ENCODE results near the gene DENND1A. TPM values are rescaled to one million over a fixed set of nuclear protein-coding genes. Genes with fewer than 3 reads are reported as not detected.

The DENND1A gene
- total and polyA plus RNA-seq, 2 experiments from 2014 or later = 13.1 to 14.5 TPM

DNA sequence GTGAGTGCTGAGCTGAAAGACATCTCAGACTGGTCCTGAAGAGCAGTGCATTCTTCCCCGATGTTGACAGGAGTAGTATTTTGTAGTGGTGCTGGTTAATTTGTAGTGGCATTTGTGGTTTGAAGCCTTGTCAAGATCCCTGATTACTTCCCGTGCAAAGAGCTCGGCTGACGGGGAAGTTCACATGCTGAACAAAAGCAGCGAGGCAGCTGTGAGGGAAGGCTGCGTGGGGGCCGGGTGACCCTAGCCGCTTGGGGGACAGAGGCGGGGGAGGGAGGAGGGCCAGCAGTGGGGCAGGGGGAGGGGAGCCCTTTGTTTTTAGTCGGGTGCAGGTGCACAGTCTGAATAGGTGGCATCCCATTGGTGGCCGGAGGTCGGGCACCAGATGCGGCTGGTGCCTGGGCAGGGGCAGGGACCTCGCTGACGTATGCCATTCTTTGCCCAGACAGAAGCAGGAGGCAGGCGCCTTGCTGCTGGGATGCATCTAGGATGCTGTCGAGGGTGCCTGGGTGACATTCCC, 509.3 kb downstream of the DENND1A start:
- TF ChIP-seq, protein P1, sequence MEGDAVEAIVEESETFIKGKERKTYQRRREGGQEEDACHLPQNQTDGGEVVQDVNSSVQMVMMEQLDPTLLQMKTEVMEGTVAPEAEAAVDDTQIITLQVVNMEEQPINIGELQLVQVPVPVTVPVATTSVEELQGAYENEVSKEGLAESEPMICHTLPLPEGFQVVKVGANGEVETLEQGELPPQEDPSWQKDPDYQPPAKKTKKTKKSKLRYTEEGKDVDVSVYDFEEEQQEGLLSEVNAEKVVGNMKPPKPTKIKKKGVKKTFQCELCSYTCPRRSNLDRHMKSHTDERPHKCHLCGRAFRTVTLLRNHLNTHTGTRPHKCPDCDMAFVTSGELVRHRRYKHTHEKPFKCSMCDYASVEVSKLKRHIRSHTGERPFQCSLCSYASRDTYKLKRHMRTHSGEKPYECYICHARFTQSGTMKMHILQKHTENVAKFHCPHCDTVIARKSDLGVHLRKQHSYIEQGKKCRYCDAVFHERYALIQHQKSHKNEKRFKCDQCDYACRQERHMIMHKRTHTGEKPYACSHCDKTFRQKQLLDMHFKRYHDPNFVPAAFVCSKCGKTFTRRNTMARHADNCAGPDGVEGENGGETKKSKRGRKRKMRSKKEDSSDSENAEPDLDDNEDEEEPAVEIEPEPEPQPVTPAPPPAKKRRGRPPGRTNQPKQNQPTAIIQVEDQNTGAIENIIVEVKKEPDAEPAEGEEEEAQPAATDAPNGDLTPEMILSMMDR (IDR thresholded peaks at IDR 0.05; ENCODE audit: low read depth, low read length) = no peak
- H3K27ac ChIP-seq = no peak overlapping the region
- no peak overlapping the region for H3K4me3 ChIP-seq
- H3K36me3 ChIP-seq = no peaks in the 10 kb centered on the region
- DNase-seq (ENCODE audit: low read depth in 1 of 2, low spot score in 1 of 2) = peak in 1 of 2 donors; percentile 73
- H3K4me1 ChIP-seq (ENCODE audit: low read depth) = peaks cover 17% of the 10 kb centered on the region
- H3K27me3 ChIP-seq = peaks cover 5% of the 10 kb centered on the region
- H3K9me3 ChIP-seq (ENCODE audit: low read depth) = no peaks in the 10 kb centered on the region

DNA sequence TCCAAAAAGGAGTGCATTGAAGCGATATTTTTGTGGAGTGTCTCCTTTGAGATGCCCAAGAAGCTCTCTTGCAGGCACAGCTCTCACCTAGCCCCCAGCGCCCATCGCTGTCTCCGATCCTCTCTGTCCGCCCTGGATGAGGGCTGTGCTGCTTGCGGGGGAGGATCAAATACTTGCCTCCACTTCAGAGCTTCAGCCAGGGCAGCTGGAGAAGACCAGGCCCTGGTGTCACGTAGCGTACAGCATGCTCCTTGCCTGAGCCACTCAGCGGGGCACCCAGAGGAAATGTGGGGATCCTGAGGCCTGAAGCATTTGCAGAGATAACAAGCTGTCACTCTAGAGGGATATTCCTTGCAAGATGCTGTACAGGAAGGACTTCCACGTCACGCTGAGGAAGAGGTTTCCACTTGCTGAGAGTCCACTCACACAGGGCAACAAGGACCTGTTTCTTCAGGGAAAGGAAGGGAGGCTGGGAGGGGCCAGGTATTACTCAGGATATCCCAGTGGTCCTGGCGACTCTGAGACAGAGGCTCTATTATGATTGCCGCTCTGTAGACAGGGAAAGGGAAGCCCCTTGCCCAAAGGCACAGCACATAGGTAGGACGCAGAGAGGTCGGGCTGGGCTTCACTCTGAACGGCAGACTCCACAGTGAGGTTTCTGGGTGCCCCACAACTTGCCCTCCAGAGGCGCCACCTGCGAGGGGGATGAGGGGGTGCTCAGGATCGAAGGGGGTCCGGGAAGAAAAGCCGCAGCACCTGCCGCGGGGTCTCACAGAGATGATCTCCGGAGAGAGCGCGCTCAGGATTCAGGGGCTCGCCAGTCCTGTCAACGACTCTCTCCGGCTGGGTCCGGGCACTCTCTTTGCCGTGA, 510.0 kb downstream of the DENND1A start:
- Histone ChIP-seq H3K27ac (no peak overlapping the region), H3K4me1 (ENCODE audit: low read depth) (peaks cover 17% of the 10 kb centered on the region)
- DNase-seq (ENCODE audit: low read depth in 1 of 2, low spot score in 1 of 2) = no peak

DNA sequence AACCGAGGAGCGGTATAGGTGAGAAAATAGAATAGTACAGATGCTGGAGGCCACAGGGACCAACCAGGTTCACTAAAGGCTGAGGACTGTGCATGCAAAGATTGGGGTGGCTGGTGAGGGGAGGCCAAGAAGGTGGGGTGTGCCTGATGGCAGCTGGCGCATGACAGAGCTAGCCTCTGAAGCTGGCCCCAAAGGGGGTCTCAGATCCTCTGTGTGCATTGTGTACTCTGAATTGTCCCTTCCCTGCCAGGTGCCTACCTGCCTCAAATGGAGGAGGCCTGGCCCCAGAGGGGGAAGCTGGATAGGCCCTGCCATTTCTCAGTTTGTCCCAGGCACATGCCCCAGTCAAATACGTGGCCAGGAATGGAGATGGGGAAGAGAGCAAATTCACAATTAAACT, 510.8 kb downstream of the DENND1A start:
- Histone ChIP-seq H3K27me3 (peaks cover under 1% of the 10 kb centered on the region), H3K9me3 (ENCODE audit: low read depth) (no peaks in the 10 kb centered on the region), H3K4me3 (no peak overlapping the region), H3K4me1 (ENCODE audit: low read depth) (peaks cover 17% of the 10 kb centered on the region), H3K36me3 (no peaks in the 10 kb centered on the region), H3K27ac (no peak overlapping the region)
- no peak for DNase-seq (ENCODE audit: low read depth in 1 of 2, low spot score in 1 of 2)
- TF ChIP-seq, protein P1 (IDR thresholded peaks at IDR 0.05; ENCODE audit: low read depth, low read length) = no peak

More for the DNA sequence above, 510.0 kb downstream of the DENND1A start:
- TF ChIP-seq, protein P1 (IDR thresholded peaks at IDR 0.05; ENCODE audit: low read depth, low read length) = no peak
- no peaks in the 10 kb centered on the region for H3K36me3 ChIP-seq
- H3K4me3 ChIP-seq = no peak overlapping the region
- H3K9me3 ChIP-seq (ENCODE audit: low read depth) = no peaks in the 10 kb centered on the region
- peaks cover 5% of the 10 kb centered on the region for H3K27me3 ChIP-seq

DNA sequence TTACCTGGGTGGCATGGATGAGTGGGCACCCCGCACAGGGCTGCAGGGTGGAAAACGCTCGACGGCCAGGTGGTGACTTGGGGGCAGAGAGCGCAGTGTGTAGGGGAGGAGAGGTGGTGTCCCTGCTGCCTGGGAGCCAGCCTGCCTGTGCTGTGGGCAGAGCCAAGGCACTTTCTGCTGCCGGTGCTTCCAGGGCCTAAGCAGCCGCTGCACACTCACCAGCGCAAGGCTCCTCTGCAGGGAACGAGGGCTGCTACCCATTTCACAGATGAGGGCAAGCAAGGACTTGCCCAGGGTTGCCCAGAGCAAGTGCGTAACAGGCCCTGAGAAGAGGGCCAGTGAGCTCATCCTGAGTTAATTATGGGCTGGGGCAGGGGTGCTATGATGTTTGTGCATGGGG, 511.4 kb downstream of the DENND1A start:
- Histone ChIP-seq H3K27ac (no peak overlapping the region), H3K9me3 (ENCODE audit: low read depth) (no peaks in the 10 kb centered on the region), H3K4me1 (ENCODE audit: low read depth) (peaks cover 17% of the 10 kb centered on the region), H3K4me3 (no peak overlapping the region), H3K27me3 (no peaks in the 10 kb centered on the region), H3K36me3 (no peaks in the 10 kb centered on the region)
- no peak for DNase-seq (ENCODE audit: low read depth in 1 of 2, low spot score in 1 of 2)
- TF ChIP-seq, protein P1 (IDR thresholded peaks at IDR 0.05; ENCODE audit: low read depth, low read length) = no peak

DNA sequence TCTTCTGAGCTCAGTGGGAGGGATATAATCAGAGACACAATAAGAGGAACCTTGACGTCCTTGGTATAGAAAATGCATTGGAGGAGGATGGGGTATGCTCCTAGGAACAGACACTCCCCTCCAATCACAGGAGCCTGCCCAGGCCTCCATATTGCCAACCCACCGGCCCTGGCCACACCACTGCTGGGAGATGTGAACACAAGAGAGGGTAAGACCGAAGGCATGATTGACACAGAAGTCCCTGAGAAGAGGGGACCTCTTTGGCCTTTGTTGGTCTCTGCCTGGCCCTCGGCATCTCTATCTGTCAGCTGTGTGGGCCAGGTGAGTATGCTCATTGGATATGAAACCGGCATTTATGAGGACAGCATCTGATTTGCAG, 511.9 kb downstream of the DENND1A start:
- DNase-seq (ENCODE audit: low read depth in 1 of 2, low spot score in 1 of 2) = no peak
- Histone ChIP-seq H3K9me3 (ENCODE audit: low read depth) (no peaks in the 10 kb centered on the region), H3K4me1 (ENCODE audit: low read depth) (peaks cover 17% of the 10 kb centered on the region), H3K27ac (no peak overlapping the region), H3K4me3 (no peak overlapping the region), H3K27me3 (no peaks in the 10 kb centered on the region), H3K36me3 (no peaks in the 10 kb centered on the region)
- TF ChIP-seq, protein P1 (IDR thresholded peaks at IDR 0.05; ENCODE audit: low read depth, low read length) = no peak
